HG03432 (cell line): ENCODE data around the gene SCUBE1.

Experiments used
- ATAC-seq: cut with Tn5 transposase; IDR thresholded peaks from one replicate; pipeline ENCODE4 v1.9.1; 2021; ENCODE audit warnings: mild to moderate bottlenecking, moderate library complexity; ENCODE audit not compliant: unreplicated experiment

SCUBE1 gene

DNA sequence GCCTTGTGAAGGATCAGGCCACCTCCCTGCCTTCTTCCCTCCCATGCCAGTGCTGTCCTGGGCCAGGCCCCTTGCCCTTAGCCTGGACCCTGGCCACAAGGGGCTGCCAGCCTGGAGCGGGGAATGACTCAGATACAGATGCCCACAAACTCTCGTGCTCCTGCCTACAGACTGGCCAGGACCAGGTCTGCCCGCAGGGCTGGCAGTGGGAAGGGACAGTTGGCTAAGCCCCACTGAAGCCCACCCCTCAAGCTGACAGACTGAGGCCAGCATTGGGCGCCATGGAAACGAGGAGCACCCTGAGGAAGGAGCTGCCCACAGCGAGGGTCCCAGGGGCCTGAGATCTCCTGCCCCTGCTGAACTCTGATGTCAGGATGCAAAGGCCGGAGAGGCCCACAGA is 14.1 kb downstream of the SCUBE1 start:
- no peak for ATAC-seq

DNA sequence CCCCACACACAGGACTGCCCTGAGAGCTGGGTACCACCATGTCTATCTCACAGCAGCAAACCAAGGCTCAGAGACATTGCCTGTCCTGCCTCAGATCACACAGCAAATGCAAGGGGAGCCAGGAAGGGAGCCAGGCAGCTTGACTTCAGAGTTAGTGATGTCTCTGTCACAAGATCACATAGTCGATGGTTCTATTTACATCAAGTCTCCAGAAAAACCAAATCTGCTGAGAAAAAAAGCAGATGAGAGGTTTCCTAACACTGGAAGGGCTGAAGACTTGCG is 16.1 kb downstream of the SCUBE1 start:
- no peak for ATAC-seq

DNA sequence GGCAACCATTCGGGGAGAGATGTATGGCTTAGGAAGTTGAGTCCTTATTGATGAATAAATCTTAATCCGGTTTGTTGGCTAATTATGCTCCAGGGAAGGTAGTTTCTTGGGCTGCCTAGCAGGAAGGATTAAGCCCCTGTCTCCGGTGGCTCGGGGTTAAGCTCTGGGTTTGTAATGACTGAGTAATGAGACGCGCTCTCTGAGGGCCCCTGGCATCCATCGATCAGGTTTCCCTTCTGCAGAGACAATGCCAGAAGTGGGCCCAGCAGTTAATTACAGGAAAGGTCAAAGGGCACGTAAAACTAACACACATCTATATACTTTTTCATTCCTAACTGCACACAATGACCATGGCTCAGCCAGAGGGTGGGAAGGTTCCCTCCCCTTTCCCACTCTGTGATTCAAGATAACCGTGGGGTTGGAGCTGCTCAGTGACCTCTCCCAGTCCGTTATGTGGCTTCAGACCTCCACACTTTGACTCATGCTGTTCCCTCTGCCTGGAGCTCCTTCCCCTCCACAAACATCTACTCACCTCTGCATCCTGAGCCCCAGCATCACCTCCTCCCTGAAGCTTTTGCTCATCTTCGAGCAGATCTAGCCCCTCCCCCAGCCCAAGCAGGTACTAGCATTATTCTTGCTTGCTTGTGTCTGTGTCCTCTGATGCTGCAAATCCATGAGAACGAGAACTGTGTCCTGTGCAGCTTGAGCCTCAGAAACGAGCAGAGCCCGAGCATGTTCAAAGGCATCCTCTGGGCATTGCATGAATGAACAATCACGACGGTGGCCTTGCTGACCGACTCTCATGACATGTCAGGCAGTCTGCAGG is 16.6 kb downstream of the SCUBE1 start:
- ATAC-seq, result no peak

DNA sequence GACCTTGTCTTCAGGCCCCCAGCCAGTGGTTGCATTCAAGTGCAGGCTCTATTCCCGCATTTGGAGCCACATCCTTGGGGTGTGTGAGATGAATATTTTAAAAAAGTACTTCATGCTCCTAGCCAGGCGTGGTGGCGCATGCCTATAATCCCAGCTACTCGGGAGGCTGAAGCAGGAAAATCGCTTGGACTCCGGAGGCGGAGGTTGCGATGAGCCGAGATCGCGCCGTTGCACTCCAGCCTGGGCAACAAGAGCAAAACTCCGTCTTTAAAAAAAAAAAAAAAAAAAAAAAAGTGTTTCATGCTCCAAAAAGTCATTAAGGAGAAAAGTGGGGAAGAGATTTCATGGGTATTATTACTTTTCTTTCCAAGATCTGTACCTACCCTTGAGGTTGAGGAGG is 18.0 kb downstream of the SCUBE1 start:
- no peak for ATAC-seq

- no peak for ATAC-seq
Observed at GRCh38 chr22:43320943-43321900, 21.9 kb downstream of the SCUBE1 start.

DNA sequence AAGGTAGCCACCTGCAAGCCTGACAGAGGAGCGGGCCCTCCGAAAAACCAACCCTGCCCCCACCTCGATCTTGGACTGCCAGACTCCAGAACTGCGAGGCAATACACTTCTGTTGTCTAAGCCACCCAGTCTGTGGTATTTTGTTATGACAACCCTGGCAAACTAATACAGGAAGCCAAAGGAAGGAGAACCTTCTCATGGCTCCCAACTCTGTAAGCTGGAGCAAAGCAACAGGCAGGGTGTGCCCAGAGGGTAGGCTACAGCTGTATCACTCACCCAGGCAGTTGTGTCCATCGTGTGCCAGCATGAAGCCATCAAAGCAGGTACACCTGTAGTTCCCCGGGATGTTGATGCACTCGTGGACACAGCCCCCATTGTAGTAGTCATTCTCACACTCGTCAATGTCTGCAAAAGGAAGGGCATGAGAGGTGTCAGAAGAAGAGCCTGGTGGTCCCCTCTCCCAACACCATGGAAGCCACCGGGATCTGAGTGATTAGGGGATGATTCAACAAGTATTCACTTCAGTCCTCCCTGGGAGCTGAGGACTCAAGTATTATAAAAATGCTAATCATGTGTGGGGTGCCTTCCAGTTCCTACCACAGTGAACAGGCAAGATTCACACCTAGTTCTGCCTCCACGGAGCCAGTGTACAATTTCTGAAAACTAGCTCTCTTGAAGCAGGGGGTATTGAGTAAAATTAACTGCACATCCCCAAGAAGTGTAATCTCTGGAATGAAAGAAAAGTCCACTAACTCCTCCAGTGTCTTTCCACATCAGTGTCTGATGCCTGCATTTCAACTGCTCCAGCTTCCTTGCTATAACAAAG is 23.3 kb downstream of the SCUBE1 start:
- ATAC-seq, result no peak

DNA sequence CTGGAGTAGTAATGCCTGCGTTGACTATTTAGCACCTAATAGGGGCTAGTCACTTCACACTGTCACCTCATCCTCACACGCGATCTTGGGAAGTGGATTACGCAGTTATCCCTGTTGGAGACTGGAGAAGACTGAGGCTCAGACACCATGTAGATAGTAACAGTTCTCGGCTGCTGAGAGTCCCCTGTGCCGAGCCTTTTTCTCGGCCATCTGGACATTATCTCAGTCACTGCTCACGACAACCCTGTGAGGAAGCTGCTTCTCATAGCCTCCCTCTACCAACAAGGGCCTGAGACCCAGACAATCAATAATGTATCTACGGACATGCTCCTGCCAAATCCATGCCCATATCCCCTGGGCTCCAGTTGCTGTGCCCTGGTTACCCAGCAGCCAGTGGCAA is 25.9 kb downstream of the SCUBE1 start:
- no peak for ATAC-seq

DNA sequence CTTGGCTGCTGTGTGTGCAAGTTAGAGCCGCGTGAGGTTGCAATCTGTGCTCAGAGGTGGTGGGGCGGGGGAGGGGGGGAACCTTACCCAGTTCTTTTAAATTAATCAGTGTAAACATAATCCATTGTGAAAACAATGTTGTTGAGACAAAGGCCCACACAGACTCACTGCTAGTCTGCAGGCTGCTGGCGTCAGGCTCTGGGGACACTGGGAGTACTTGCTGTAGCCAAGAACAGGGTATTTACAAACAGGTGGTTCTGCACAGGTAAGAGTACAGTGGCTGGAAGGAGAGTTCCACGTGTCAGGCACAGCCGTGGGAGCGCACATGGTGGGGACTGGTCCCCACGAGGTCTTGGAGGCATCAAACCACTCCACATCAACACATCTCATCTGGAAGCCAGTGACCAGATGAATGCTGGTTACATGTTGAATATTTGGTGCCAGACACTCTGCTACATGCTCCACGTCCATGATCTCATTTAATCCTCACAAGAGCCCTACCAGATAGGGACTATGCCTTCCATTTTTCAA is 27.4 kb downstream of the SCUBE1 start:
- no peak for ATAC-seq

DNA sequence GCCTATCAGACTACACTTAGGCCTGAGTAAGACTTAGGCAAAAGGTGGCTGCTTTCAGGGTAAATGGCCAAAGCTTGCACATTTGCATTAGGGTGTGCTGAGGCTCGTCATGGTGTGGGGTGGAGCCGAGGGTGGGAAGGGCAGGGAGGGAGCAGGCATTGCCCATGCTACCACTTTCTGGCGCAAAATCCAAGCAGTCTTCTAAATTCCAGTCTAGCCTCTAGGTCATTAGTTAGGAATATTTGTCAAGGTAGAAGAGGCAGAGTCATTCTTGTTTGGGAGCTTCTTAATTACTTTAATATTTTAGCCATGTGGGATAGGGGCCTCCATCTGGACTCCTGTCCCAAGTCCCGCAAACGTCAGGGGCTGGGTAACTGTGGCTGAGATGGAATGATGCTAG is 28.6 kb downstream of the SCUBE1 start:
- no peak for ATAC-seq

DNA sequence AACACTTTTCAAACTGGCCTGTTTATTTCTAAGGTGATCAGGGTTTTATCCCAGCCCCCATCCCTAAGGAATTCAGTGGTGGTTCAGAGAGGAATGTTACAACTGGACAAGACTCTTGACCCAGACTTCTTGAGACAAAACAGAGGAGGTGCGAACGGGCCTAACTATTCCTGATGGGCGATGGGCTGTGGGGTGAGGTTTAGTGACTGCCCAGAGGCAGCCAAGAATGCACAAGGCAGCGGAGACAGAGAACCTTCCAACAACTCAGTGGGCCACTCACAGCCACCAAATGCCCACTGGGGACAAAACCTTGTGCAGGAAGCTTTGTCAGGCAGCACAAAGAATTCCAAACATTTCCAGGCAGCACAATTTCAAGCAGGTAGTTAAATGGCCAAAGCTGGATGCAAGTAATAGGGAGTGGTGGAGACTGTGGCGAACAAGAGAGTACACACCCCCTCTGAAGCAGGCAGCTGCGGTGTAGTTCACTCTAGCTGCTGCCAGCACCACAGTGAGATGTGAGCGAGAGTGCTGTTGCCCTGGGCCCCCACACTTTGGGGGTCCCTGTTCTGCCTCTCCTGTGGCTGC is 29.2 kb downstream of the SCUBE1 start:
- ATAC-seq, result no peak

DNA sequence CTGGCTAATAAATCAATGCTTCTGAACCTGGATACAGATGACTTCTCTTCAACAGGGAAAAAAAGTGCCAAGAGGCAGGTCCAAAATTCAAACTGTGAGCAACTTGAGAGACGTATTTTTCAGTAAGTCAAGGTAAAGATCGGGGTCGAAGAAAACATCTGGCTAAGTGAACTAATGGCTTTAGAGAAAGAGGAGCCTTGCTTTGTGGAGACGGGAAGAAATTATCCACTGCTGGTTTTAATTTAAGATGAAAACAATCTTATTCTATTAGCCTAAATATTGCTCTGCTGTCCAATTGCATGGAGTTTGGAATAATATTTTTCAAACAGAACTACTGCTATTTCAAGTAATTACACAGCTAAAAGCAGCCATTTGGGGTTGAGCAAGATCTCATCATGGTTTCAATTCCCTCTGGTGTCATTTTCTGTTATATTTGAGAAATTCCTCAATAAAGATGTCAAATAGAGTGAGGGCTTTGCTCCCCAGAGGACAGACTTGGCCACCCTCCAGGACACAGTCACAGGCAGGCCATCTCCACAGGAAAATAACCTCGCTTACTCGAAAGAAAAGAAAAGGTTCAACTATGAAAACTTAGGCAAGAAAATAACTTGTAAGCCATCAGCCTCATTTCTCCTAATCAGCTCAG is 29.8 kb downstream of the SCUBE1 start:
- ATAC-seq, result no peak

- ATAC-seq, result no peak
Observed at GRCh38 chr22:43312608-43313007, 30.6 kb downstream of the SCUBE1 start.

DNA sequence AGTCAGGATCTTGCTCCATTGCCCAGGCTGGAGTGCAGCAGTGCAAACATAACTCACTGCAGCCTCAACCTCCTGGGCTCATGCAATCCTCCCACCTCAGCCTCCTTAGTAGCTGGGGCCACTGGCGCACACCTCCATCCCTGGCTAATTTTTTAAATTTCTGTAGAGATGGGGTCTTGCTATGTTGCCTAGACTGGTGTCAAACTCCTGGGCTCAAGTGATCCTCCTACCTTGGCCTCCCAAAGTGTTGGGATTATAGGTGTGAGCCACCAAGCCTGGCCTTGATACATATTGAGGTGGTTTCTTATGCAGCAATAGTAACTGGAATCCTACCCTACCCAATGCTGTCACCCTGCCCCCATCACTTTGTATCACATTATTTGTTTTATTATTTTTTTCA is 32.4 kb downstream of the SCUBE1 start:
- ATAC-seq, result no peak

DNA sequence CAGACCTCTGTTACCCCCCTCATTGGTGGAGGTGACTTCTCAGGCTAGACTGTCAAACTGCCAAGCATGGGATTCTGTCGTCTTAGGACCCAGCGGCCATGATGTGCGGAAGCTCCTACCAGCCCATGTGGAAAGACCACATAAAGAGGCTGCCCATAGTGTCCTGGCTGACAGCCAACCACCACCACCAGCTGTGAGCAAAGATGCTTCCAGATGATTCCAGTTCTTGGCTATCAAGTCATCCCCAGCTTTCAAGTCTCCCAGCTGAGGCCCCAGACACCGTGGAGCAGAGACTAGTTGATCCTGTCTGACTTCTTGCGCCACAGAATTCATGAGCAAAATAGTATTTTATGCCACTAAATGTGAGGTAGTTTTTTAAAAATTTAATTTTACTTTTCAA is 32.9 kb downstream of the SCUBE1 start:
- ATAC-seq, result no peak

DNA sequence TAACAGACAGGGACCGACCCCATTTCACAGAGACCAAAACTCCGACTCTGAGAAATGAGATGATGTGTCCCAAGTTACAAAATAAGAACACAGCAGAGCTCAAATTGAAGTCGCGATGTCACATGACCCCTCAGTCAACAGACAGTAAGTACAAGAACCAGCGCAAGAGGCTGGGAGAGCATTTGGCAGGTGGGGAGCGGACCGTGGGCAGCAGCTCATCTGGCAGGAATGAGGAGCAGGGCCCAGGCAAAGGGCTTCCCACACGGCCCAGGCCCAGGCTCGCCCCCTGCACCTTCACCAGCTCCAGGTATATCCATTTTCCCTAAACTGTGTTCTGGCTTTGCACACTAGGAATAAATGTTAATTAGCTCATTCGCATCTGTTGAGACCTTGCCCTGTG is 34.3 kb downstream of the SCUBE1 start:
- no peak for ATAC-seq

DNA sequence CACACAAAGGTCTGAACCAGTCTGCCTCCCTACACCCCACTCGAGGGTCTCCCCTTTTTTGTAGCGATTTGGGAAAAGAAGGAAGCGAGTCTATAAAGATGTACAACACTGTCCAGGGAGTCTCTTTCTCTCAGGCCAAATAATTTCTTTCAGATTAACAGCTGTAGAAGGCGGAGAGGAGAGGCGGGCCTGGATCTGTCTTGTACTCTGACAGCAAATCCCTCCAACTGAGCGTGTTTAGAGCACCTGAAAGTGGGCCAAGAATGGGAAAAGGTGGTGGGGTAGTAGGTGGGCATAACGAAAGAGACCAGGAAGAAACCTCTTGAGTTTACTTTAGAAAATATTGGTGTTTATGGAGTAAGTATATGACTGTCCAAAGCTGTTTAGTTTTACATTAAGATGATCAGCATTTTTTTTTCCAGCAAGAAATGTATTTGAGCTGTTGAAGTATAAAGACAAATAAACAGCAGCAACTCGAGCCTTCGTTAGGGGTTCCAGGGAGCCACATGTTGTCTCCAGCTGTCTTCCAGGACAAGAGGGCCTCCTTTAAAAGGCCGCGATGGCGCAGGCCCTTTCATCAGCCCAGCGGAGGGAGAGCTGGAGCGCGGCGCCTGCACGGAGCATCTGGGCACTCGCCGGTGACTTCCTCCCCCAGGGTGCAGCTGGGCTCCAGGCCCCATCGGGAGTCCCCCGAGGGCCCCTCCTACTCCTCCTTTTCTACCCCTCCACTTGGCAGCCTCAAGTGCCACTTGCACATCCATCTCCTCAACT is 34.9 kb downstream of the SCUBE1 start:
- no peak for ATAC-seq

- no peak for ATAC-seq
Observed at GRCh38 chr22:43305806-43306205, 37.4 kb downstream of the SCUBE1 start.

- no peak for ATAC-seq
Observed at GRCh38 chr22:43304831-43305590, 38.2 kb downstream of the SCUBE1 start.

GRCh38 chr22:43303751-43304150 is 39.4 kb downstream of the SCUBE1 start:
- ATAC-seq, result no peak
